ENCODE measurements around the gene LGR6.
"Not testable (repeated sequence)": the region's sequence is repeated elsewhere in the genome, so short reads cannot be mapped to it uniquely, and the experiment has no call there.

Gene LGR6, protein sequence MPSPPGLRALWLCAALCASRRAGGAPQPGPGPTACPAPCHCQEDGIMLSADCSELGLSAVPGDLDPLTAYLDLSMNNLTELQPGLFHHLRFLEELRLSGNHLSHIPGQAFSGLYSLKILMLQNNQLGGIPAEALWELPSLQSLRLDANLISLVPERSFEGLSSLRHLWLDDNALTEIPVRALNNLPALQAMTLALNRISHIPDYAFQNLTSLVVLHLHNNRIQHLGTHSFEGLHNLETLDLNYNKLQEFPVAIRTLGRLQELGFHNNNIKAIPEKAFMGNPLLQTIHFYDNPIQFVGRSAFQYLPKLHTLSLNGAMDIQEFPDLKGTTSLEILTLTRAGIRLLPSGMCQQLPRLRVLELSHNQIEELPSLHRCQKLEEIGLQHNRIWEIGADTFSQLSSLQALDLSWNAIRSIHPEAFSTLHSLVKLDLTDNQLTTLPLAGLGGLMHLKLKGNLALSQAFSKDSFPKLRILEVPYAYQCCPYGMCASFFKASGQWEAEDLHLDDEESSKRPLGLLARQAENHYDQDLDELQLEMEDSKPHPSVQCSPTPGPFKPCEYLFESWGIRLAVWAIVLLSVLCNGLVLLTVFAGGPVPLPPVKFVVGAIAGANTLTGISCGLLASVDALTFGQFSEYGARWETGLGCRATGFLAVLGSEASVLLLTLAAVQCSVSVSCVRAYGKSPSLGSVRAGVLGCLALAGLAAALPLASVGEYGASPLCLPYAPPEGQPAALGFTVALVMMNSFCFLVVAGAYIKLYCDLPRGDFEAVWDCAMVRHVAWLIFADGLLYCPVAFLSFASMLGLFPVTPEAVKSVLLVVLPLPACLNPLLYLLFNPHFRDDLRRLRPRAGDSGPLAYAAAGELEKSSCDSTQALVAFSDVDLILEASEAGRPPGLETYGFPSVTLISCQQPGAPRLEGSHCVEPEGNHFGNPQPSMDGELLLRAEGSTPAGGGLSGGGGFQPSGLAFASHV

DNA sequence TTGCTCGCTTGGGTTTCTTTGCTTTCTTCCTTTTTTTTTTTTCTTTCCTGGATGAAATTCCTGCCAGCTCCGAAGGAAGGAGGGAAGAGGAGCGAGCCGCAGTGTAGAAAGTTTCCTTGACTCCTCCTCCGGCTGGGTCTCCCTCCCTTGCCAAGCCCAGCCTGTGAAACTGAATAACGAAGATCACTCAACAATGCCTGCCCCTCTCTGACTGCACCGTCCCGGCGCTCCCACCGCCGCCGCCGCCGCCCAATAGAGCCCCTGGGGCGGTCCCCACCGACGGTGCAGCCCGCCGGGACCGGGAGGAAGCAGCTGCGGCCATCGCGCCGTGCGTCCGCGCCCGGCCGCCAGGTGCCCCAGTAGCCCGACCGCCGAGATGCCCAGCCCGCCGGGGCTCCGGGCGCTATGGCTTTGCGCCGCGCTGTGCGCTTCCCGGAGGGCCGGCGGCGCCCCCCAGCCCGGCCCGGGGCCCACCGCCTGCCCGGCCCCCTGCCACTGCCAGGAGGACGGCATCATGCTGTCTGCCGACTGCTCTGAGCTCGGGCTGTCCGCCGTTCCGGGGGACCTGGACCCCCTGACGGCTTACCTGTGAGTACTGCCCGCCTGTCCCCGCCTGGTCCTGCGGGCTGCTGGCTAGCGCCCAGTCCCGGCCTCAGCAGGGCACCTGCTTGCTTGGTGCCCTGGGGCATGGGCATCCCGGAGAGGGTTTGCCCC lies at the start of gene LGR6:
TSS of gene LGR6 (plus strand) at position 186 of the 714 bp plus-strand sequence. CDS start at position 377, 191 bp downstream.
- no peak for DNase-seq (ENCODE audit: low read depth in 2 of 2)

DNA sequence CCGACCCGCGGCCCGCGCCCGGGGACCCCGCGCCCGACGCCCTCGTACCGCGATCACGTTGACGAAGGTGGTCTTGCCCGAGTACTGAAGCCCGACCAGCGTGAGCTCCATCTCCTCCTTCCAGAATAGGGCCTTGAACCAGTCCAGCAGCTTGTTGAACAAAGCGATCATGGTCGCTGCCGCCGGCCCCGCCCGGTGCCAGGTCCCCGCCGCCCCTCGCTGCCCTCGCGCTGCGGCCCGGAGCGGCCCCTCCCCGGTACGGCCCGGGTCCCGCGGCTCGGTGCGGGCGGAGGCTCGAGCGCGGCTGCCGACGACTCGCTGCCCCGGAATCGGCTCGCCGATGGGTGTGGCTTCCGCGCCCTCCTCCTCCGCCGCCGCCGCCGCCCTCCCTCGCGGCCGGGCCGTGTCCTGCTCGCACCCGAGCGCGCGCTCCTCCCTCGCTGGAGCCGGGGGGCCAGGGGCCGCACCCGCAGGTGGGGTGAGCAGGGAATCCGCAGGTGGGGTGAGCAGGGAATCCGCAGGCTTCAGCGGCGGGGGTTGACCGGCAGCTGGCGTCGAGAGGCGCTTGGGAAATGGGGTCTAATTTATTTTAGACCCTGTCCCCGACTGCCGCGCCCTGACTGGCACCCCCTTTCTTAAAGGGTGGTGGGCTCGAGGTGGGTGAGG lies 49.1 kb upstream of the LGR6 start, which contains the start of gene ARL8A:
TSS of gene ARL8A (minus strand) at position 336 of the 666 bp plus-strand sequence. CDS start at position 171, 165 bp downstream.
- DNase-seq (ENCODE audit: low read depth in 2 of 2) = peak in 1 of 2 donors; percentile 45

GRCh38 chr1:202145068-202145743 lies 48.4 kb upstream of the LGR6 start:
- no peak for DNase-seq (ENCODE audit: low read depth in 2 of 2)

DNA sequence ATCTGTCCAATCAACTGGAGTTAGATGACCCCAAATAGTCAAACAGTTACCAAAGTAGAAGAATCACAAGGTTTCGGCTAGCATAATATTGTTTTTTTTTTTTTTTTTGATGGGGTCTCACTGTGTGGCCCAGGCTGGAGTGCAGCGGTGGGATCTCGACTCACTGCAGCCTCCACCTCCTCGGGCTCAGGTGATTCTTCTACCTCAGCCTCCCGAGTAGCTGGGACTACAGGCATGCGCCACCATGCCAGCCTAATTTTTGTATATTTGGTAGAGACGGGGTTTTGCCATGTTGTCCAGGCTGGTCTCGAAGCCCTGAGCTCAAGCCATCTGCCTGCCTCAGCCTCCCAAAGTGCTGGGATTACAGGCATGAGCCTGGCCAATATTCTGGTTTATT lies 47.9 kb upstream of the LGR6 start:
- not testable (repeated sequence) for DNase-seq (ENCODE audit: low read depth in 2 of 2)

DNA sequence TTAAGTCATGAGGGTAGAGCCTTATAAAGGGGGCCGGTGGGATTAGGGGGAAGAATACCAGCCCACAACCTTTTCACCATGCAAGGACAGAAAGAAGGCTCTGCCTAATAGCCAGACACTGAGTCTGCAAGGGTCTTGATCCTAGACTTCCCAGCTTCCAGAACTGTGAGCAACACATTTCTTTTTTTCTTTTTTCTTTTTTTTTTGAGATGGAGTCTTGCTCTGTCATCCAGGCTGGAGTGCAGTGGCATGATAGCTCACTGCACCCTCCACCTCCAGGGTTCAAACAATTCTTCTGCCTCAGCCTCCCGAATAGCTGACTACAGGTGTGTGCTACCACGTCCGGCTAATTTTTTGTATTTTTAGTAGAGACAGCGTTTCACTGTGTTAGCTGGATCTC lies 47.3 kb upstream of the LGR6 start:
- DNase-seq (ENCODE audit: low read depth in 2 of 2) = no peak

DNA sequence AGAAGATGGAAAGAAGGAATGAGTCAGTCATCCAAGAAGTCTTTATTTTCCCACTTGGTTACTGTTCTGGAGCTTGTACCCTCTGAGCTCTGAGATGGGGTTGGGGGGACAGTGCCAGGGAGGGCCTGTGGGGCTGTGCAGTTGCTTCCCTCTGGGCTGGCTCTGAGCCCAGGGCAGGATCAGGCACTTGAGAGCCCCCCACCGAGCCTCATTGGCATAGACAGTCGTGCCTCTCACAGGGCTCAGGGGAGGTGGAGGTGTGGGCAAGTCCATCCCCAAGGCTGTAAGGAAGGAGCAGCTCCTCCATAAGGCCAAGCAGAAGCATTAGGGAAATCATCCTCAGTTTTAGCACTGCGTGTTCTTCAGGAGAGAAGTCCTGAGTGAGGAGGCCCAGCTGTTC lies 46.6 kb upstream of the LGR6 start:
- DNase-seq (ENCODE audit: low read depth in 2 of 2) = no peak

- DNase-seq (ENCODE audit: low read depth in 2 of 2) = no peak
Observed at GRCh38 chr1:202148391-202148790, 45.2 kb upstream of the LGR6 start.

DNA sequence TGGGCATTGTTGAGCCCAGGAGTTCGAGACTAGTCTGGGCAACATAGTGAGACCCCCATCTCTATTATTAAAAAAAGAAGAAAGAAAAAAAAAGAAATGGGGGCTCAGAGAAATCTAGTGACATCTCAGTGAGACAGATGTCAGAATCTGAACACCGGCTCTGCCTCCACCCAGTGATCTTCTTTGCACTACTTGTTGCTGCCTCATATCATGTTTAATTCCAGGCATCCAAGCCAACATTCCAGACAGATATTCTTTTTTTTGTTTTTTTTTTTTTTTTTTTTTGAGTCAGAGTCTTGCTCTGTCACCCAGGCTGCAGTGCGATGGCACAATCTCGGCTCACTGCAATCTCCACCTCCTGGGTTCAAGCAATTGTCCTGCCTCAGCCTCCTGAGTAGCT lies 44.0 kb upstream of the LGR6 start:
- no peak for DNase-seq (ENCODE audit: low read depth in 2 of 2)

DNA sequence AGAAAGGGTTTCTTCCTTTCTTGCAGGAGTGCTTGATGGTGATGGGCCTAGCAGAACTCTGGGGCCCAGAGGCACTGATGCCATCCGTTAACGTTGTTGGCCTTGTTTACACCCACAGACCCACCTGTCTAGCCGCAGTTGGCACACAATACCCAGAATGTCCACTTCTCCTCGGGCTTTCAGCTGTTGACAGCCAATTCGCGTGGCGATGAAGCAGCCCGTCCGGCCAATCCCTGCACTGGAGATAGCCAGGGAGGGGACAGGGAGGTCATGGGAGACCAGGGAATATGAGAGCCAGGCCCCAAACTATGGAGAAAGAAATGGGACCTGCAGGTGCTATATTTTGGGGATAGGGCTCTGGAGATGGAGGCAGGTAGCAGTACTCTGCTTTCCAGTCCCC lies 43.4 kb upstream of the LGR6 start:
- no peak for DNase-seq (ENCODE audit: low read depth in 2 of 2)

DNA sequence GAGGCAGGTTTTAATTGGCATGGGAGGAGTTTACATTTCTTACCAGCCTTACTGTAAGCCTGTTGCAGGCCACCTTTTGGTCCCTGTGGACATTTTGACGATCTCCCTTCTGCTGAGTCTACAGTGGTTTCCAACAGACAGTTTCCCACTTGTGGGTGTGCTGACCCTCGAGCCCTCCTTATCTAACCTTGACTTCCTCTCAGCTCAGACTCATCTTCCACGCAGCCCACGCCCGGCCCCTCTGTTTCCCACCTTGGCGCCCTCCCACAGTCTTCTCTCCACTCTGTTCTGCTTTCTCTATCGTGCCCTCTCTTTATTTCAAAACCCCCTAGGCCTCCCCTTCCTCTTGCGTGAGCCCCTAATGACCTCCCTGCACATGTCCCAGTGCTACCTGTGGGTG lies 43.0 kb upstream of the LGR6 start:
- no peak for DNase-seq (ENCODE audit: low read depth in 2 of 2)

- no peak for DNase-seq (ENCODE audit: low read depth in 2 of 2)
Observed at GRCh38 chr1:202151045-202151444, 42.6 kb upstream of the LGR6 start.

- no peak for DNase-seq (ENCODE audit: low read depth in 2 of 2)
Observed at GRCh38 chr1:202152399-202152798, 41.2 kb upstream of the LGR6 start.

- DNase-seq (ENCODE audit: low read depth in 2 of 2) = no peak
Observed at GRCh38 chr1:202153284-202153683, 40.3 kb upstream of the LGR6 start.

- DNase-seq (ENCODE audit: low read depth in 2 of 2) = no peak
Observed at GRCh38 chr1:202154148-202154765, 39.3 kb upstream of the LGR6 start.

DNA sequence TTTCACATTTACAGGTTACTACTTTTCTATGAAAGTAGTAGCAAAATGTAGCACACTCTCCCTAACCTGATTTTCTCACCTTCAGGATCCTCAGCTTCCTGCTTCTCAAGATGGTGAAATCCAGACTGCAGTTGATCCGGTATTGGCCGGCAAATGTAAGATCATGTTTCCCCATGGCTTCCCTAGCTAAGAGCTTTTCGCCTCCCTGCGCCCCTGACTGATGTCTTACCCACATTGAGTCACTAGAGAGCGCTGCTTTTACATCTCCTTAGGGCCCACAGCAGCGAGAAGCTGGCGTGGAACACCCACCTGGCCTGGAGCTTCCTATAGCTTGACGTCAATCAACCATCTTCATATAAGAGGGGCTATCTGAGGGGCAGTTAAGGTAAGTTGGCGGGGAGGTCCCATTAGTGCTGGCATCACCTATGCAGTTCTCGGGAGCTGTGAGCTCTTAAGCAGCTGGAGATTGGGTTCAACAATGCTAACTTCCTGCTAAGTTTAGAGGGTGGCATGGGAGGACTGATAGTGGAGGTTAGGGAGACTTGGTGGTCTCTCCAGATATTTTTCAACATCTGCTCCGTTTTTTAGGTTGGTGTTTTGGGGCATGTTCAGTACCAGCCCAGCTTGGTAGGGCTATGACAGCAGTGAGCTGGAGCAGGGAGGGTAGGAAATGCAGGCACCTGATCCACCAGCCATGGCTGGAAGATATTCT lies 38.7 kb upstream of the LGR6 start:
- DNase-seq (ENCODE audit: low read depth in 2 of 2) = no peak

DNA sequence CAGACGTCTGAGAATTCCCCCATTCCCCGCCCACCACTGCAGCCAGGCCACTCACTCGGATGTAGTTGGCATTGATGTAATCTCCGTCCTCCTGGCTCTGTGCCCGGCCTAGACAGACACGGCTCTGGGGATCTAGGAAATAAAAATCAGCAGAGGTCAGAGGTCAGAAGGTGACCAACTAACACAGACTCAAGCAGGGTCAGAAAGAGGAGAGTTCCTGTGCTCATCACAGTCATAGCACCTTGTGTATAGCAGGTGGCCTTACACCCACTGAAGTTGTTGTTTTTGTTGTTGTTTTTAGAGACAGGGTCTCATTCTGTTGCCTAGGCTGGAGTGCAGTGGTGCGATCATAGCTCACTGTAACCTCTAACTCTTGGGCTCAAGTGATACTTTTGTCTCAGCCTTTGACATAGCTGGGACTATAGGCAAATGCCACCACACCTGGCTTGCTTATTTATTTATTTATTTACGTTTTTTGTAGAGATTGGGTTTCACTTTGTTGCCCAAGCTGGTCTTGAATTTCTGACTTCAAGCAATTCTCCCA lies 38.0 kb upstream of the LGR6 start:
- no peak for DNase-seq (ENCODE audit: low read depth in 2 of 2)

DNA sequence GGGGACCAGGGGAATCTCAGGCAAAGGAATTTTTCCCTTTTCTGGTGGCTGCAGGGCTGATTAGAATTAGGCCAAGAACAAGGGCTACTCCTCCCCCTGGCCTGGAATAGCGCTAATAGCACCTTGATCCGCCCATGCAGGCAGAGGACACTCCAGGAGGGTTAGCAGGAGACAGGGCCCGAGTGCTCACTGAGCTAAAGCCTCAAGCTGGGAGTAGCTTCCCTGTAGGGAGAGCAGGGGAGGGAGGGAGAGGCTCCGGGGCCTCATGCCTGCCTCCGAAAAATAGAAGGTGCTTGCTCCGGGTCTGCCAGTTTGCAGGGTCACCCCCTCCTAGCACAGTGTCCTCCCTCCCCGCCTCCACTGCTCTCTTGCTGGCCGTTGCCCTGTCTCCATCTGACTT lies 37.0 kb upstream of the LGR6 start:
- DNase-seq (ENCODE audit: low read depth in 2 of 2) = no peak

DNA sequence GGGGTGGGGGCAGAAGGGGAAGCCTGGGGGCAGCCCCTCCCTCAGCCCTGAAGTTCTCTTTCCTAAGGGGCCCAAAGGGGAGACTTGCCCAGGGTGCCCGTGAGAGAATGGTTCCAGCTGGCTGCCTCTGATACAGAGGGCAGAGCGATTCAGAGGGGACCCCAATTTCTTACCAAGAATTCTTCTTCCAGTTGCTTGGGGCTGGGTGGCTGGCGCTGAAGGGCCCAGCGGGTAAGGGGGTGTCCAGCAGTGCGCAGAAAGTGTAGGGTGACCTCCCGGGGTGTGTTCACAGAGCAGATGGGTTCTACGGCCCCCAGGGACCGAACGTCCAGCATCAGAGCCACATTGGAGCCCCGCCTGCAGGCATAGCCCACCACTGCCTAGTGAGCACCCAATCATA lies 35.7 kb upstream of the LGR6 start:
- DNase-seq (ENCODE audit: low read depth in 2 of 2) = no peak

DNA sequence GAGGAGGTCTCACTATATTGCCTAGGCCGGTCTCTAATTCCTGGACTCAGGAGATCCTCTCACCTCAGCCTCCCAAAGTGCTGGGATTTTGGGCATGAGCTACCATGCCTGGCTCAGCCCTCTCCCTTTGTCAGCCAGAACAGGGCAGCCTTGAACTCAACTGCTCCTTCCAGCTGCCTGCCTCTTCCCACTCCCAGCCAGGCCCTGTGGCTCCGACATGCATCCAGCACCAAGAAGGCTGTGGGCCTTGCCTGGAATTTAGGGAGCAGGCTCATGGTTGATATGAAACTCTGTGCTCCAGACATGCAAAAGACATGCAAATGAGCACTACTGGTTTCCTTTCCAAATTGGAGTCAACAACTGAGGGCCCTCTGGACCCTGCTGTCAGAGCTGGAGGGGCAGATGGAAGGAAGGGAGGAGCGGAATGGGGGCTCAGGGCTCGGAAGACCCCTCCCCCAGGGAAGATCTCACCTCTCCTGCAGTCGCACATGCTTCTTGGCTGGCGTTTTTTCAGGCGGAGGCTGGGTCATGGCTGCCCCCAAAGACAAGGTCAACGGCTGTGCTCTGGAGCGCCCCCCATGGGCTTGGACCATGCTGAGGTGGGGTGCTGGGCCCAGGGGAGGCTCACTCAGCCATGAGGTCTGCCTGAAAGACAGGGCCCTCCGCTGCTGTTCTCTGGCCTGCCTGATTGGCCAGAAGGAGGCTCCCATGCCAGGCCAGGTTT lies 34.6 kb upstream of the LGR6 start:
- no peak for DNase-seq (ENCODE audit: low read depth in 2 of 2)

All from stimulated activated CD8-positive, alpha-beta memory T cell treated with anti-CD3 and anti-CD28 coated beads, Interleukin-15, amount 100 ng/mL, for 4 hours (primary cell).